ENCODE data around the gene BAG3.
"Not testable (repeated sequence)": the region's sequence is repeated elsewhere in the genome, so short reads cannot be mapped to it uniquely, and the experiment has no call there.

The BAG3 gene

DNA sequence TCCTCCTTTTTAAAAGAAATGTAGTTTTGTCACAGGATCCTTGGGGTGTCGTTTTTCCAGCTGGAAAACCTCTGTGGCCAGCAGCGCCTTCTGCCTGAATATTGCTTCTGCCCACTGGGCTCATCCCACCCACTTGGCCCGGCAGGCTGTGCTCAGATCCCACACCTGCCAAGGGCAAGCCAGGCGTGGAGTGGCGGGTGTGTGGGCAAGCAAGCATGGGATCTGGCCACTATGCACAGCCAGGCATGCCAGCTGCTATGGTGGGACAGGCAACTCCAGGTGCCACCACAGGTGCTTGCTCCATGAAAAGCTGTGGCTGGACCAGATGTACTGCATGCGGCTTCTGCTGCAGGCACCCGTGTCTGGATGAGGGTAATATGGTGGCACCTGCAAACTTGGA lies 43.4 kb downstream of the BAG3 start:
- no peak for DNase-seq

DNA sequence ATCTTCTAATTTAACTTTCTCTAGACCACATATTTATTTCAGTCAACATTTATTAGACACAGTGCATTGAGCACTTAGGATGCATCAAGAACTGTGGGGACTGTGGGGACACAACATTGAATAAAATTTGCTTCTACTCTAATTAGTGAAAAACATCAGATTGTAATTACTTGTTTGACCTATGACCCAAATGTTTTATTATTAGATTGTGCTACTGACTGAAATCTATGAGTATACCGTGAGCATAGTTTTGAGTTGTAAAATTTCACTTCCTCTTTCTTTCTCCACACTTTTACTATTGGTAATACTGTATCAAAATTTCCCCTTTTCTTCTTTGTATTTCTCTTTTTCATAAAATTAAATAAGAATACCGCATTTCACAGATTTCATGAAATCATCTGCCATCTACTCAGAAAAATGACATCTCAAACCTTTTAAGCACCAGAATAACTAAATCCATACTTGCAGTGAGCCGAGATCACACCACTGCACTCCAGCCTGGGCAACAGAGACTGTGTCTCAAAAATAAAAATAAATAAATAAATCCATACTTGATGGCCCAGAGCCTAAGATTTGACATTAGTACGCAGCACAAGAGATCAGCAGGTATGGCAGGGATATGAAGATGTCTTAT lies 49.3 kb downstream of the BAG3 start:
- DNase-seq, result no peak

DNA sequence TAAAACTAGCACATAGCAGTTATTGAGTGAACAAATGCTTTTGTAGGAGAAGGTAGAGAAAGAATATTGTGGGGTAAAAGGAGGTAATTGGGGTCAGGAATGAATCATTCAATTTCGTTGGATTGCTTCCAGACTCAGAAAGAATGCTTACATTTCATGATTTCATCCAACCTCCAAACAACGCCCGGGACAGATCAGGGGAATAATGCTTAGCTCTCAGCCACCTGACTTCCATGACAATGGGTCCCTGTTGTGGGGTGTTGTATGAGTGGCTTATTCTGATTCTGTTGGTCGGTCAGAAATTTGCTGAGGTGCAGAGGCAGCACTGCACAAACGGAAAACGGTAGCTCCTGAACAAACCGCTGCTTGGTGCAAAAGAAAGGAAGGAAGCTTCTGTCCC lies 50.7 kb downstream of the BAG3 start:
- DNase-seq, result no peak

- DNase-seq, result no peak
These were observed 51.4 kb downstream of the BAG3 start for GRCh38 chr10:119702583-119702982.

DNA sequence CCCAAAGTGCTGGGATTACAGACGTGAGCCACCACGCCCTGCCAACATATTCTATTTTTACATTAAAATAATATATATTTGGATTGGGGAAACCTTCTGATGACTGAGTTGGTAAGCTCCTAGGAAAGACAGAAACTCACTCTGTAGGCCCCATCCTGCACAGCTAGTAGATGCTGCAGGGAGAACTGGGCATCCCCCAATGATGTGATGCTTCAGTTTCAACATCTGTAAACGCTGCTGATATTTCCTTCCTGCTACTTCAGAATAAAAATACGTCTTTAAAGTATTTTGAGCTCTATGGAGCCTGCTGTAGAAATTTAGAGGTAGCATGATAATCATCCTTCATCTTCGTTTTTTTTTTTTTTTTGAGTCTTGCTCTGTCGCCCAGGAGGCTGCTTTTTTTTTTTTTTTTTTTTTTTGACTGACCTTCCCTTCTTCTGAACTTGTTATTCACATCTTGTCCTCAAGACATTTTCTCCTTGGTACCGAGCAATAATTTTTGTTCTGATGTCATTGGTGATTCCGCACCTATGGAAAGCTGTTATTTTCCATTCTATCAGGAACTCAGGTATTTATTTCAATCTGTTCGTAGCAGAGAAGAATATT lies 52.8 kb downstream of the BAG3 start:
- no peak for DNase-seq

DNA sequence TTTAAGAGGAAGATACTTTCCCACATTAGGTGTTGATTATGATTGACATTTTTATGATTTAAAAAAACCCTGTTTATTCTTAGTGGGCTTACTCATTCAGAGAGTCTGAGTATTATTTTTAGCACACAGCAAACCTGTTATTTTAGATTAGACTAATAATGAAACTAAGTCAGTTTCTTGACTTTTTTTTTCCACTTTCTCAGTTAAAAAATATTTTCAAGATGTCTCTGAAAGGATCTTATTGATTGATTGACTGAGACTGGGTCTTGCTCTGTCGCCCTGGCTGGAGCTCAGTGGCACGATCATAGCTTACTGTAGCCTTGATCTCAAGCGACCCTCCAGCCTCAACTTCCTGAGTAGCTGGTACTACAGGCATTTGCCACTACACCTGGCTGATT lies 54.3 kb downstream of the BAG3 start:
- DNase-seq, result no peak

GRCh38 chr10:119706521-119707278 lies 55.5 kb downstream of the BAG3 start:
- no peak for DNase-seq

GRCh38 chr10:119707331-119707730 lies 56.2 kb downstream of the BAG3 start:
- DNase-seq, result not testable (repeated sequence)

DNA sequence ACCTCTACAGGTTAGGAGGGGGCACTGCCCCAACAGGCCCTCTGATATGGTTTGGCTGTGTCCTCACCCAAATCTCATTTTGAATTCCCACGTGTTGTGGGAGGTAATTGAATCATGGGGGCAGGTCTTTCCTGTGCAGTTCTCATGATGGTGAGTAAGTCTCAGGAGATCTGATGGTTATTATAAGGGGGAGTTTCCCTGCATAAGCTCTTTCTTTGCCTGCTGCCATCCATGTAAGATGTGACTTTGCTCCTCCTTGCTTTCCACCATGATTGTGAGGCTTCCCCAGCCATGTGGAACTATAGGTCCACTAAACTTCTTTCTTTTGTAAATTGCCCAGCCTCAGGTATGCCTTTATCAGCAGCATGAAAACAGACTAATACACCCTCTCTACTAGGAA lies 59.8 kb downstream of the BAG3 start:
- not testable (repeated sequence) for DNase-seq

DNA sequence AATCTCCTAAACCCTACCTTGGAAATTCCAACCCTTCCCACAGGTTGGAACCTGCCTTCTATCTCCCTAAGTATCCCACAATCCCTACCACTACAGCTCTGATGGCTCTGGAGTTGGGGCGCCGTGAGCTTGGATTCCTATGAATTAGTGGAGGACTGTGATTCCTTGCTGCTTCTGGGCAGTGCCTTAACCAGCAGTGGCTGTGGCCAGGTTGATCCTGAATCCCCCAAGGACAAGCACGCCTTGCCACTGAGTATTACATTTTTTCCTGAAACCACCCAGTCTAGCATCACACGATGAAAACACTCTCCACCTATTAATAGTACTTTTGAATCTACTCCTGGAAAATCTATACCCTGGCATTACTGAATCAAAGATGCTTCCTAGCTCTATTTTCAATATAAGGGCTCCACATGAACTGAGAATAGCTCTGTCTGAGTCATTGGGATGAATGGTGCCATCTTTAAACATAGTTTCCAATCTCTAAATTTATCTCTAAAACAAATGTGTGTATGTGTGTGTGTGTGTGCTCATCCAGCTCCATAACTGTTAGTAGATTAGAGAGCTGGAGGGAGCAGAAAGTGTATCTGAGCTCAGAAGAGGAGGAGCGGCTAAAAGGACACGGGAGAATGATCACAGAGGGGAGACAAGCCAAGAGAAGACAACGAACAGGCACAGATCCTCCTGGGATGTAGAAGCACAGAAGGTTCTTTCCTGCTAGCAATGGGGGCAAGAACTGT lies 62.7 kb downstream of the BAG3 start:
- DNase-seq, result no peak

DNA sequence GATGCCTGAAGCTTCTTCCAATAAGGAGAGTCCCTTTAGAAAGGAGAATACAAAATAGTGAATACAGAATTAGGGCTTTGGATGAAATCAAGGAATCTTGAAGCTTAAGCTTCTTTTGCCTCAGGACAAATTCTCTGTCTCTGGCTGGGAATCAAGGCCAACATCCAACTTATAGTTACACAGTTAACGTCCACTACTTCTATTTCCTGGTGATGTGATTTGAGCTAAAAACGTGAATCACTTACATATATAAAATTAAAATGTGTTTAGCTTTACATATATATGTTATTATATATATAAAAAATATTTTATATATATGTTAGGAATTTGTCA lies 63.3 kb downstream of the BAG3 start:
- no peak for DNase-seq

DNA sequence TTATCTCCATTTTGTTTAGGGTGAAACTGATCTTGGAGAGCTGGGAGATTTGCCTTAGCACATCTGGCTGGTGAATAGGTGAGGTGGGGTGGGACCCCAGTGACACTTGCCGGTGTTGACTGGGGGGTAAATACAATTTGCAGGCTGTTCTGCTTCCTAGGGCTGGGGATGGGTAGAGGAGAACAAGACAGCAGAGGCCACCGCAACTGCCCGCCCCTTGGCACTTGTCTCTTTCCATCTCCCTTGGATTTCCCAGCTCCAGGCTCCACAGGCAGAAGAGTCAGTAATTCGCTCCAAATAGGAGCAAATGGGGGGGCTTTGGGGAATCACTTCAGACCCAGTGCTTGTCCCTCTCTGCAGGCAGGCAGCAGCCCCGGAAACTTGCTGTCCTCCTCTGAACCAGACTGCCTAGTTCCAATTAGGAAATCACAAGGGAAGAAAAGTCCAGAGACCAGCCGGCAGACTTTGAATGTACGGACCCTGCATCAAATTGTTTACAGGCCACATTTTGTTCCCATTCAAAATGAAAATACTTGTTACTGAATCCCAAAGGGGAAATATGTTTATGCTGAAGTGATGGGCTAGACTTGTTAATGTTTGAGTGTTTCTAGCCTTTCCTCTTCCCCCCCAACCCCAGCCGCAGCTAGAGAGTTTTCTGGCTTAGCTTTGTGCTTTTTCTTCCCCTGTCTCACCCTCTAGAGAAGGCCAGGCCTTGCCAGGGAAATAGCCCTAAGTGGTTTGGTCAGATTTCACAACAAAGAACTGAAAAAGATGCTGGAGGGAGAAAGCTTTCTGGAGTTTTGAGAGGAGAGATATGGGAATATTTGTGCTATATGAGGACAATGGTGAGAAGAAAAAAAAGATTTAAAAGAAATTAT lies 64.7 kb downstream of the BAG3 start:
- no peak for DNase-seq

- DNase-seq, result no peak
These were observed 72.0 kb downstream of the BAG3 start for GRCh38 chr10:119723161-119723560.

- no peak for DNase-seq
These were observed 72.4 kb downstream of the BAG3 start for GRCh38 chr10:119723624-119724023.

- no peak for DNase-seq
These were observed 73.7 kb downstream of the BAG3 start for GRCh38 chr10:119724593-119725516.

GRCh38 chr10:119725517-119725827 lies 74.3 kb downstream of the BAG3 start:
- no peak for DNase-seq

- DNase-seq, result peak; percentile 99
These were observed 74.9 kb downstream of the BAG3 start, which contains the start of gene INPP5F for GRCh38 chr10:119725828-119726675. Gene INPP5F, plus strand, starts transcription at chr10:119726050. Its CDS starts 213 bp downstream, at chr10:119726263.

GRCh38 chr10:119726676-119727261 lies 75.6 kb downstream of the BAG3 start:
- no peak for DNase-seq
